ENCODE results near the gene SMARCC2.
"Not testable (repeated sequence)": the region's sequence is repeated elsewhere in the genome, so short reads cannot be mapped to it uniquely, and the experiment has no call there.

SMARCC2 gene

GRCh38 chr12:56159482-56160192 lies 29.6 kb downstream of the SMARCC2 start:
- H3K4me1 Mint-ChIP-seq = peaks cover 54% of the 10 kb centered on the region
- H3K36me3 Mint-ChIP-seq (ENCODE audit: insufficient read depth) = peaks cover 49% of the 10 kb centered on the region
- H3K9me3 Mint-ChIP-seq = no peaks in the 10 kb centered on the region
- peak overlapping the region; percentile 94 for H3K4me3 Mint-ChIP-seq
- H3K27me3 Mint-ChIP-seq = no peaks in the 10 kb centered on the region
- ATAC-seq (replicated peaks; ENCODE audit: extremely low read depth, poor library complexity, severe bottlenecking) (no peak), DNase-seq (ENCODE audit: low spot score in 2 of 2) (no peak)
- H3K27ac Mint-ChIP-seq (ENCODE audit: low read depth) = peak overlapping the region; percentile 94

- no peaks in the 10 kb centered on the region for H3K27me3 Mint-ChIP-seq
- peak overlapping the region; percentile 94 for H3K27ac Mint-ChIP-seq (ENCODE audit: low read depth)
- H3K4me1 Mint-ChIP-seq = peaks cover 54% of the 10 kb centered on the region
- peak overlapping the region; percentile 94 for H3K4me3 Mint-ChIP-seq
- H3K36me3 Mint-ChIP-seq (ENCODE audit: insufficient read depth) = peaks cover 43% of the 10 kb centered on the region
- H3K9me3 Mint-ChIP-seq = no peaks in the 10 kb centered on the region
- DNase-seq (ENCODE audit: low spot score in 2 of 2) (no peak), ATAC-seq (replicated peaks; ENCODE audit: extremely low read depth, poor library complexity, severe bottlenecking) (no peak)
Measured at GRCh38 chr12:56158926-56159461, 30.3 kb downstream of the SMARCC2 start.

GRCh38 chr12:56158029-56158925 lies 31.0 kb downstream of the SMARCC2 start, which contains the start of gene MYL6:
Gene MYL6 (plus strand): TSS chr12:56158359. CDS start chr12:56158402, 43 bp downstream.
- DNase-seq (ENCODE audit: low spot score in 2 of 2) (peak; percentile 67 to 82), ATAC-seq (replicated peaks; ENCODE audit: extremely low read depth, poor library complexity, severe bottlenecking) (peak; percentile 91)
- peaks cover 58% of the 10 kb centered on the region for H3K4me1 Mint-ChIP-seq

GRCh38 chr12:56157201-56158028 lies 31.9 kb downstream of the SMARCC2 start:
- ATAC-seq (replicated peaks; ENCODE audit: extremely low read depth, poor library complexity, severe bottlenecking) (peak; percentile 34), DNase-seq (ENCODE audit: low spot score in 2 of 2) (peak in 1 of 2 donors; percentile 35)
- Mint-ChIP-seq H3K27ac (ENCODE audit: low read depth) (peak overlapping the region; percentile 94), H3K27me3 (no peaks in the 10 kb centered on the region), H3K4me3 (peak overlapping the region; percentile 94), H3K9me3 (no peaks in the 10 kb centered on the region), H3K4me1 (peaks cover 58% of the 10 kb centered on the region), H3K36me3 (ENCODE audit: insufficient read depth) (peaks cover 27% of the 10 kb centered on the region)

More at GRCh38 chr12:56158029-56158925, 31.0 kb downstream of the SMARCC2 start, which contains the start of gene MYL6:
- H3K9me3 Mint-ChIP-seq = no peaks in the 10 kb centered on the region
- H3K4me3 Mint-ChIP-seq = peak within 1 kb of the TSS; percentile 94
- H3K36me3 Mint-ChIP-seq (ENCODE audit: insufficient read depth) = peaks cover 36% of the 10 kb centered on the region
- no peaks in the 10 kb centered on the region for H3K27me3 Mint-ChIP-seq
- peak within 1 kb of the TSS; percentile 94 for H3K27ac Mint-ChIP-seq (ENCODE audit: low read depth)

- not testable (repeated sequence) for H3K9me3 Mint-ChIP-seq; DNase-seq (ENCODE audit: low spot score in 2 of 2); H3K27me3 Mint-ChIP-seq; ATAC-seq (replicated peaks; ENCODE audit: extremely low read depth, poor library complexity, severe bottlenecking)
- peaks cover 62% of the 10 kb centered on the region for H3K4me1 Mint-ChIP-seq
- peaks cover 22% of the 10 kb centered on the region for H3K36me3 Mint-ChIP-seq (ENCODE audit: insufficient read depth)
- peak overlapping the region; percentile 94 for H3K4me3 Mint-ChIP-seq
- H3K27ac Mint-ChIP-seq (ENCODE audit: low read depth) = peak overlapping the region; percentile 94
Measured at GRCh38 chr12:56156464-56157200, 32.7 kb downstream of the SMARCC2 start.

- no peak overlapping the region for H3K27ac Mint-ChIP-seq (ENCODE audit: low read depth)
- peaks cover 53% of the 10 kb centered on the region for H3K4me1 Mint-ChIP-seq
- DNase-seq (ENCODE audit: low spot score in 2 of 2) = no peak
- H3K36me3 Mint-ChIP-seq (ENCODE audit: insufficient read depth) = peaks cover 27% of the 10 kb centered on the region
- no peaks in the 10 kb centered on the region for H3K27me3 Mint-ChIP-seq
- no peak for ATAC-seq (replicated peaks; ENCODE audit: extremely low read depth, poor library complexity, severe bottlenecking)
- no peaks in the 10 kb centered on the region for H3K9me3 Mint-ChIP-seq
- H3K4me3 Mint-ChIP-seq = peak overlapping the region; percentile 9
Measured at GRCh38 chr12:56155256-56155845, 33.9 kb downstream of the SMARCC2 start.

- H3K27me3 Mint-ChIP-seq = no peaks in the 10 kb centered on the region
- no peak overlapping the region for H3K27ac Mint-ChIP-seq (ENCODE audit: low read depth)
- DNase-seq (ENCODE audit: low spot score in 2 of 2) (no peak), ATAC-seq (replicated peaks; ENCODE audit: extremely low read depth, poor library complexity, severe bottlenecking) (no peak)
- H3K4me3 Mint-ChIP-seq = no peak overlapping the region
- peaks cover 48% of the 10 kb centered on the region for H3K4me1 Mint-ChIP-seq
- peaks cover 23% of the 10 kb centered on the region for H3K36me3 Mint-ChIP-seq (ENCODE audit: insufficient read depth)
- no peaks in the 10 kb centered on the region for H3K9me3 Mint-ChIP-seq
Measured at GRCh38 chr12:56154818-56155217, 34.5 kb downstream of the SMARCC2 start.

- DNase-seq (ENCODE audit: low spot score in 2 of 2) = no peak
- peaks cover 19% of the 10 kb centered on the region for H3K36me3 Mint-ChIP-seq (ENCODE audit: insufficient read depth)
- H3K4me3 Mint-ChIP-seq = no peak overlapping the region
Measured at GRCh38 chr12:56154246-56154771, 35.0 kb downstream of the SMARCC2 start.

GRCh38 chr12:56153678-56154065 lies 35.6 kb downstream of the SMARCC2 start:
- H3K36me3 Mint-ChIP-seq (ENCODE audit: insufficient read depth) = peaks cover 17% of the 10 kb centered on the region
- no peaks in the 10 kb centered on the region for H3K9me3 Mint-ChIP-seq
- ATAC-seq (replicated peaks; ENCODE audit: extremely low read depth, poor library complexity, severe bottlenecking) (no peak), DNase-seq (ENCODE audit: low spot score in 2 of 2) (no peak)
- H3K4me1 Mint-ChIP-seq = peaks cover 37% of the 10 kb centered on the region
- H3K4me3 Mint-ChIP-seq = peak overlapping the region; percentile 82
- no peaks in the 10 kb centered on the region for H3K27me3 Mint-ChIP-seq
- no peak overlapping the region for H3K27ac Mint-ChIP-seq (ENCODE audit: low read depth)

More at GRCh38 chr12:56154246-56154771, 35.0 kb downstream of the SMARCC2 start:
- Mint-ChIP-seq H3K27me3 (no peaks in the 10 kb centered on the region), H3K9me3 (no peaks in the 10 kb centered on the region), H3K4me1 (peaks cover 43% of the 10 kb centered on the region), H3K27ac (ENCODE audit: low read depth) (no peak overlapping the region)
- no peak for ATAC-seq (replicated peaks; ENCODE audit: extremely low read depth, poor library complexity, severe bottlenecking)

GRCh38 chr12:56152756-56153677 lies 36.3 kb downstream of the SMARCC2 start:
- Mint-ChIP-seq H3K36me3 (ENCODE audit: insufficient read depth) (peaks cover 13% of the 10 kb centered on the region), H3K27ac (ENCODE audit: low read depth) (peak overlapping the region; percentile 93), H3K27me3 (no peaks in the 10 kb centered on the region), H3K4me3 (peak overlapping the region; percentile 82), H3K4me1 (peaks cover 31% of the 10 kb centered on the region), H3K9me3 (no peaks in the 10 kb centered on the region)
- ATAC-seq (replicated peaks; ENCODE audit: extremely low read depth, poor library complexity, severe bottlenecking) (no peak), DNase-seq (ENCODE audit: low spot score in 2 of 2) (no peak)

Measured in central memory CD8-positive, alpha-beta T cell (primary cell).